ENCODE results near the gene KRT2.

GRCh38 chr12:52657250-52657902 lies 5.4 kb upstream of the KRT2 start:
- TF ChIP-seq, protein P1, sequence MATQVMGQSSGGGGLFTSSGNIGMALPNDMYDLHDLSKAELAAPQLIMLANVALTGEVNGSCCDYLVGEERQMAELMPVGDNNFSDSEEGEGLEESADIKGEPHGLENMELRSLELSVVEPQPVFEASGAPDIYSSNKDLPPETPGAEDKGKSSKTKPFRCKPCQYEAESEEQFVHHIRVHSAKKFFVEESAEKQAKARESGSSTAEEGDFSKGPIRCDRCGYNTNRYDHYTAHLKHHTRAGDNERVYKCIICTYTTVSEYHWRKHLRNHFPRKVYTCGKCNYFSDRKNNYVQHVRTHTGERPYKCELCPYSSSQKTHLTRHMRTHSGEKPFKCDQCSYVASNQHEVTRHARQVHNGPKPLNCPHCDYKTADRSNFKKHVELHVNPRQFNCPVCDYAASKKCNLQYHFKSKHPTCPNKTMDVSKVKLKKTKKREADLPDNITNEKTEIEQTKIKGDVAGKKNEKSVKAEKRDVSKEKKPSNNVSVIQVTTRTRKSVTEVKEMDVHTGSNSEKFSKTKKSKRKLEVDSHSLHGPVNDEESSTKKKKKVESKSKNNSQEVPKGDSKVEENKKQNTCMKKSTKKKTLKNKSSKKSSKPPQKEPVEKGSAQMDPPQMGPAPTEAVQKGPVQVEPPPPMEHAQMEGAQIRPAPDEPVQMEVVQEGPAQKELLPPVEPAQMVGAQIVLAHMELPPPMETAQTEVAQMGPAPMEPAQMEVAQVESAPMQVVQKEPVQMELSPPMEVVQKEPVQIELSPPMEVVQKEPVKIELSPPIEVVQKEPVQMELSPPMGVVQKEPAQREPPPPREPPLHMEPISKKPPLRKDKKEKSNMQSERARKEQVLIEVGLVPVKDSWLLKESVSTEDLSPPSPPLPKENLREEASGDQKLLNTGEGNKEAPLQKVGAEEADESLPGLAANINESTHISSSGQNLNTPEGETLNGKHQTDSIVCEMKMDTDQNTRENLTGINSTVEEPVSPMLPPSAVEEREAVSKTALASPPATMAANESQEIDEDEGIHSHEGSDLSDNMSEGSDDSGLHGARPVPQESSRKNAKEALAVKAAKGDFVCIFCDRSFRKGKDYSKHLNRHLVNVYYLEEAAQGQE (IDR thresholded peaks at IDR 0.05; ENCODE audit: low read depth): no peak
- TF ChIP-seq EGR1 (IDR thresholded peaks at IDR 0.05) (no peak), TAF1 (IDR thresholded peaks at IDR 0.05; ENCODE audit: low read depth) (no peak), EP300 (IDR thresholded peaks at IDR 0.05; ENCODE audit: borderline replicate concordance) (no peak), YY1 (IDR thresholded peaks at IDR 0.05; ENCODE audit: low read depth) (no peak), FOXM1 (IDR thresholded peaks at IDR 0.05; ENCODE audit: borderline replicate concordance, low read depth) (no peak), CEBPB (IDR thresholded peaks at IDR 0.05) (no peak), TCF12 (IDR thresholded peaks at IDR 0.05; ENCODE audit: low read depth) (no peak), TEAD4 (IDR thresholded peaks at IDR 0.05) (no peak)
